NAMALWA (cell line): ENCODE data around the gene COL13A1.

Experiments
- DNase-seq: peaks from one replicate; pipeline ENCODE4 v3.0.0-alpha.2; 2015; ENCODE audit warnings: low spot score

The COL13A1 gene

DNA sequence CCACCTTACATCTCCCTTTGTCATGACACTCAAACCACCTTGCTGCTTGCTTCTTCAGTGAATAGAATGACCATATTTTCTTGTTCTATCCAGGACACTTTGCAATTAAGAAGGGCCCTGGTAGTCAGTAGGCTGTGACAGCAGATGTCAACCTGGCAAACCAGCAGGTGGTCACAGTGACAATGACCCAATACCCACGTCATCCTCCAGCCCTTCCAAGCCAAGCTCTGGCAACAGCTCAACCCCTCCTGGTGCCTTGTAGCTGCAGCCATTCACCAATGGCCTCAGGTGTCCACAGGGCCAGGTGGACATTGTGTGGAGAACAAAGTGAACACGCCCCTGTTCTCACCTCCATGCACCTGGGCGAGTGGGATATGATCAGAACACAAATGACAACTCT lies 163.4 kb downstream of the COL13A1 start:
- no peak for DNase-seq

DNA sequence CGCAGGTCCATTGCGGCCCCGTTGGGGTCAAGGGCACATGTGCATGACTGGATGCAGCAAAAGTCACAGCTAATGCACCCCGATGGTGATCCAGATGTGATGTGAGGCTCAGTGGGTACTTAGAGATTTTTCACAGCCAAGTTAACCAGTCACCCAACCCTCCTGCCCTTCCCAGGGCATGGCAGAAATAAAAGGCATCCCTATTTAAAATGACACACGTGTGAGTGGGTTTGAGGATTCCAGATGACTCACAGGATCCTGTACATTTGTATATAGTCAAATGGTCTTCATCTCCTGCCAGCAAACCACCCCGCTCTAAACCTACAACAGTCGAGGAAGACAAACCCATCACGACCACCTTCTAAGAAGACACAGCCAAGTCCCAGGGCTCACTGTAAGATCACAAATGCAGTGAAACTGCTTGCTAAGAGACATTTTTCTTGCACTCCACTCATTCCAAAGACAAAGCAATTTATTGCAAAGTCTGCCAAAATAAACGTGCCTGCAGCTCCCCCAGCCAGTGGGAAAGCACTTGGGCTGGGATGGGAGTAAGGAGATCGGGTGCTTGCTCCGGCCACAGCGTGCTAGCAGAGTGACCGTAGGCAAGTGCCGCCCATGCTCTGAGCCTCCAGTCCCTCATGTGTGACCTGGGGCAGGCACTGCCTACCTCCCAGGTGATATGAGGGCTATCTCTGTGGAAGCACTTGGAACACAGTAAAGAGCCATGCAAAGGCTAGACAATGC lies 164.4 kb downstream of the COL13A1 start:
- no peak for DNase-seq

DNA sequence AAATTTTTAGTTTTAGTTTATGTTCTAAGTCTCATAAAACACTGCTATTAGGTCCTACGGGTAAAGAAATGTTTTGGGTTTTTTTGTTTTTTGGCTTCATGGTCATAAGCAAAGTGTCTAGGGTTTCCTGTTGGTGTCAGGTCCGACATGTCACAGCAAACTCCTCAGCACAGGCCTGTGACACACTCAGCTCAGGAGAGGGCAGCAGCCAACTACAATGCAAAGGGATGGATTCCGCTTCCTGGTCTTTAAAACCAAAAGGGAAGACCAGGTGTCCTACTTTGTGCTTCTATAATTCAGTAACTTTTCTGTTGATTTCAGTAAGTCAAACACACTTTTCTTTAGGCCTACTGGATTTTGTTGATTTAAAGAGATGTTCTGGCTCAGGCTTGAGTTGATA lies 167.1 kb downstream of the COL13A1 start:
- no peak for DNase-seq

DNA sequence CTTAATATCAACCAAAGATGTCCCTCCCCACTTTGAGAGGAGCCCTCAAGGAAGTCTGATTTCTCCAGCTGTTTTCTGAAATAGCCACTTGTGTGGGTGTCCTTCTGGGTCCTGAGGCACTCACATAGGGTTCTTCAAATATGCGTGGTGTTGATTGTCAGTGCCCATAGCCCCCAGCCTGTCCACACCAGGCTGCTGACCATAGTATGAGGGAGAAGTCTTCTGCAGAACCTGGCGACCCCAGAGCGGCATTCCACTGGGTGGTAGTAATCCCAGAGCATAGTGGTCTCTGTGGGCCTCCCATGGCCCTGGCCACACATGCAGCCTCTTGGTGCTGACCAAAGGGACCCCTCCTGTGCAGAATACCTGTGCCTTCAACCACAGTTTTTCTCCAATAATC lies 168.3 kb downstream of the COL13A1 start:
- no peak for DNase-seq

DNA sequence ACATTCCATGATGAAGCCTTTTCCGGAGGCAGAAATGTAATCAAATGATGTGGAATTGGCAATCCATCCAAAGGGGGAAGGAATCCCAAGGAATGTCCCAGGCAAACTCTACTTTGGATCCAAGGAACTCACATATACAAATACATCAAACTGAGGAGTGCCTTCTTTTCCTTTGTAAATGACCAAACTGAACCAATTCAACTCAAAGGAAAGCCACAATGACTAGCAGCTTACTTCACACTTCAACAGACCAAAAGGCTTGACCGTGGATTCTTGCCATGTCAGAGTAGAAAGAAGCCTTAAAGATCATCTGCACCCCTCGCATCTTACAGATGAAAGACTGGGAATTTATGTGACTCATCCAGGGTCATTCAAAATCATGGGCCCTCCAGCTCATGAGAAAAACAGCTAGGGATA lies 171.3 kb downstream of the COL13A1 start:
- no peak for DNase-seq

DNA sequence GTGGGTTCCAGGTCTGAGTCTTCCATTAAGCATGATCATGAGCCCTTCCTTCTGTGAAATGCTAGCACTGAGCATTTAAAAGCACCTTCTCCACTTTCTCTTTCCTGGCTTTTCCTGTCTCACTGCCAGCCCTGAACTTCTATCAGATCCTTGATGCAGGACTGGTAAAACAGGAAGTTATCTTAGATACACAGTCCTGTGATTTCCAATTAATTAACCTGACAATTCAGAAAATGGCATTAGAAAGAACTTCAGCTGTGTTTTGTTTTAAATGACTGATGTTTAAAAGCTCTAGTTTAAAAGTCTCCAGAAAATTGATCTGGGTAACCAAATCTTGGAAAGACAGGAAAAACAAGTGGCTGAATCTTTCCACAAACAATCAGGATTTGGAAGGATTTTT lies 172.0 kb downstream of the COL13A1 start:
- no peak for DNase-seq

DNA sequence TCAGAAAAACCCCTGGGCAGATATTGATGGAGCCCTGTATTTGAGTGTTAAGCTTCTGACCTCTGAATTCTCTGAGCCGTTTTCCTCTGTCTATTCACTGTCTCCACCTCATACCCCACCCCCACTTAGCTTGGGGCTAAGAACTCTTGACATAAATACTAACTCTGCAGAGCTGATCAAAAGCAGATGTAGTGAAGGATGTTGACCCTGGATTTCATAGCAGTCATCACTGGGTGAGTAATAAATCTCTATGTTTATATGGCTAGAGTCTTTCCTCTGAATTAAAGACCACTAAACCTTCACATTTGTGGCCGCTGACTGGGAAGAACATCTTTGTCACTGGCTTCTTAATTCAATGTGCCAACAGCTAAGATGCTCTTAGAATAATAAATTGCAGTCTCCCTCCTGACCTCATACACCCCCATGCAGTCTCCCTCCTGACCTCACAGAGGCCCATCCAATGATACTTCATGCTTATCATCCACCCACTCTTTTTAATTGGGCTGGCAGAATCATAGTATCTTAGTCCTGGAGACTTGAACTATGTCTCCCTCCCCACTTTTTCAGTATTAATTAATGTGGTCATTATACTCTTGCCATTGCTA lies 172.9 kb downstream of the COL13A1 start:
- DNase-seq, result no peak

DNA sequence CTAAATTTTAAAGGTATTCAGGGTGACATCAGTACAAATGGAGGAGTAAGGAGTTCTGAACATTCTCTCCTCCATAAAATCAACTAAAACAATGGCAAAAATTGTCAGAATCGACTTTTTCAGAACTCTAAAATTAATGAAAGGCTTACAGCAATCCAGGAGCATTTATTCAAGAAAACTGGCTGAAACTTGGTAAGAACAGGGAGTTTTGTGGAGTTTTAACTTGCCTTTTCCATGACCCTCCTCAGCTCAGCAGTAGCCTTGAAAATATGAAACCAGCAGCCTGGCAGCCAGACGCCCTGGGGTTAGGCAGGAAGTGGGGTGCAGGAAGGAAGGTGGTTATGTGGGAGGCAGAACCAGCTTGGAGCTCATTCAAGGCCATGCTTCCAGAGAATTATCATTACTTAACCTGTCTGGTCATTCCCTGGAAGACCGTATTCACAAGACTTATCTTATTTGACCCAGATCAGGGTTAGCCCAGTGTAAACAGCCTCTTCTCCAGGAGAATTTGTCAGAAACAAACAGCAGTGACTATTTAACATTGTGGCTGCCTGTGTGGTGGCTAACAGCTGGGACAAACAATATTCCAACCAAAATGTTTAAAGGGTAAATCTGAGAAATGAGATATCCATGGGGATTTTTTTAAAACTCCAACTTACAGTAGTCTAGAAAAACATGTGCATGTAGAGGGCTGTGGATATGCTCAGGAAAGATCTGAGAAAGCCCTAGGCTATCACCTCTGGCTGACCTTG lies 175.3 kb downstream of the COL13A1 start:
- no peak for DNase-seq

DNA sequence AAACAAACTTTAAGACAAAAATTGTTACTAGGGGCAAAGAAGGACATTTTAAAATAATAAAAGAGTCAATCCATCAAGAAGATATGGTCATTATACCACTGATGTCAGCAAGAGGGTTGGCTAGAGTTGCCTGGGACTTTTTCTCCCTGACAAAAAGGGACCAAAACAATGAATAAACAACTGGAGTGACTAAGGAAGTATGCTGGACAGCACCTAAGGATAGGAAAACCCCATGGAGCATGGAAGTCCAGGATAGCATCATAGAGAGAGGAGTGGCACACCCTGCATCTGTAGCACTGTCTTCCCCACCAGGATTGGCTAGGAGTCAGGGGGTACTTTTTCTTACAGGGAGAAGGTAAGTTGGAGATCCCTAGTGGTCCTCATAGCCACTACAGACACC lies 177.5 kb downstream of the COL13A1 start:
- DNase-seq, result no peak

DNA sequence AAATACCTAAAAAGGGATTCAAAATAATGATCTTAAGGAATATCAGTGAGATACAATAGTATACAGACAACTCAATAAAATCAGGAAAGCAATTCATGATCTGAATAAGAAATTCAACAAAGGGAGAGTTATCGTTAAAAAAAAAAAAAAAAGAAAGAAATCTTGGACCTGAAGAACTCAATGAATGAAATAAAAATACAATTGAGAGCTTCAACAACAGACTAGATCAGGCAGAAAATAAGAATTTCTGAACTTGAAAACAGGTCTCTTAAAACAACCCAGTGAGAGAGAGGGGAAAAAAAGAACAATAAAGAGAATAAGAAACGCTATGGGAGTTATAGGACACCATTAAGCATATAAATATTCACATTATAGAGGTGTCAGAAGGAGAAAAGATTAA lies 179.0 kb downstream of the COL13A1 start:
- DNase-seq, result no peak

DNA sequence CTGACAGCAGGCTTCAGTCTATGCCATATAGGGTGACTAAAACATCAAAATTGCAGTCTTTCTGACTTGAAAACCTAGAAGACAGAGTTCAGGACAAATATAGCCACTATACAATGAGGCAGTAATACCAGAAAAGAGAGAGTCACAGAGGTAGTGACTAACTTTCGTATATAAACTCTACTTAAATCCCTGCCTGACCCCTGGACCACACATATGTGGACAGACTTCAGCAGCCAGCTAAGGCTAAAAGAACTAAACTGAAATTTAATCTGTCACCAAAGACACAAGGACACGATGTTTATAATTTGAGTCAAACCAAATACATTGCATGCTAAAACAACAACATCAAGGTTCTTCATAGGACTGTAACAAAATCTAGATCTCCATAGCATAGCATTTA lies 186.4 kb downstream of the COL13A1 start:
- no peak for DNase-seq

DNA sequence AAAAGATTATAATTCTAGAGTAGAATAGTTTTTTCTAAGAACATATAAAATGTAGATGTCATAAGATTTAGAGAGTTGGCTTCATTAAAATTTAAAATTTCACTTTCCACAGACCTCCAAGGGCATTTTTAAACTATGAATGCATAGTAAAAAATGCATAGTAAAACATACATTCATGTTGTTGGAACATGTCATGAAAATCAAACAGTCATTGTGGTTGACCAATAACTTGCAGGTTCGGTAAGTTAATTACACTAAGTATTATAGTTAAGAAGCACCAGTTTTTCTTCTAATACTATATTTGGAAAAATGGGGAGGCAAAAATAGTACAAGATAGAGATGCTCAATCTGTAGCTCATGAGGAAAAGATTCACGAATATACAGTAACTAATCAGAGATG lies 189.4 kb downstream of the COL13A1 start:
- no peak for DNase-seq

DNA sequence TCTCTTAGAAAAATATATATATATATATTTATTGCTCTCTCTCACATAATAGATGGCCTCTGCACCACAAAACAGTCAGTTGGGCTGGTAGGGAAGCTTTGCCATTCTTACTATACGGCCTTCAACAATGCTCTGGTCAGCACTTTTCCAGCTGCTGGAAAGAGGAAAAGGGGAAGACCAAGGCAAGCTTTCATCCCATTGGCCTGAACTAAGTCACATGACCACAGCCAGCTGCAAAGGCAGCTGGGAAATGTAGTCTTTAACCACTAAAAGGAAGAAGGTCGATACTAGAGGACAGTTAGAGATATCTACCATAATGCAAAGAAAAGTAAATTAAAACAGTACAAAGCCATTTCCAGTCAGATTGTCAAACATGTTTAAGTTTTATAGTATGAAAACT lies 192.6 kb downstream of the COL13A1 start:
- DNase-seq, result peak; percentile 76

DNA sequence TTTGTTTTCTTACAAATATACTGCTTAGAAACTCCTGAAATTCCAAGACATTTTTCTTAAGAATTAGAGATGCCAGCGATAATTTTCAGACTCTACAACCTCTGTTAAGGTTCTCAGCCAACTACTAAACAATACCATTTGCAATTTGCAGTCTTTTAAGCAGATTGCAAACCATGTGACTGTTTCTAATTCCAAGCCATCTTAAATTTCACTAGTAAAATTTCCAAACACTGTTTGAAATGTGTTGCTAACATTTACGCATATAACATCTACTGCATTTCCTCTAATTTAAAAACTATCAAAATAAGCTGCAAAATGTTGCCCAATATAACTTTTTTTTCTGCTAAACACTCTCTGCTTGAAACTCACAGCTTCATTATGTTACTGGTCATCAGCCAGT lies 194.9 kb downstream of the COL13A1 start:
- no peak for DNase-seq

DNA sequence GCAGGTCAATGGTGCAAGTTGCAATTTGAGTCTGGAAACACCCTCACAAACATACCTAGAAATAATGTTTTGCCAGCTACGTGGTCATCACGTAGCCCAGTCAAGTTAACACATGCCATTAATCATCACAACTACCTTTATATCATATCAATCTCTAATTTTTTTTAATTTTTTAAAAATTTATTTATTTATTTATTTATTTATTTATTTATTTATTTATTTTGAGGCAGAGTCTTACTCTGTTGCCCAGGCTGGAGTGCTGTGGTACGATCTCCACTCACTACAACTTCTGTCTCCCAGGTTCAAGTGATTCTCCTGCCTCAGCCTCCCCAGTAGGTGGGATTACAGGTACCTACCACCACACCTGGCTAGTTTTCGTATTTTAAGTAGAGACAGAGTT lies 198.6 kb downstream of the COL13A1 start:
- no peak for DNase-seq

DNA sequence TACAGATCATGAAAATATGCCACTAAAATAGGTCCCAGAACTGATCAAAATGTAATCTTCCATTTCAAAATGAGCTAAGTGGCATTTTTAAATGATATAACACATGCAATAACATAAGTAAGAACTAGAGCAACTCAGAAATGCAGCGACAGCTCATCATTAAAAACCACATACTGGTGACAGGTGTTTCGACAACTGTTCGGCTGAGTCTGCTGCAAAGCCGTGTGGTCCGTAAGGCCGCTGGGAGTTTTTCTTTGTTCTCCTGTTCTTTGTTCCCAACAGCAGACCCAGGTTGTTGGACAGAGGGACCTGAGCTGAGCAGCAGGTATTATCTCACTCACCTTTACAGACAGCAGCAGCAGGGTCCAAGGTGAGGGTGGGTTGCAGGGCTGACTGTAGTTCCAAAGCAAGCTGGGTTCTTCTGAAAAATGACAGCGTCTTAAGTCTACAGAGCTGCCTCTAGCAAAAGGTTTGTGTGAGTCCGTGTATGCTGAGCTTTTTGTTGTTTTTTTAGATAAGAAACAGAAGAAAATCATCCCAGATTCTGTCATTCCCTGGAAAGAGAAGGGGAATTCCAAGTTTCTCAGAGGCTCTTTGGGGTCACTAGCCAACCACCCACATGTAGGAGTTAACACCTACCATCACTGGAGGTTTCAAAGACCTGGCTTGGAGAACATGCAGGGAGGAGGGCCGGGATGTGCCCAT lies 205.6 kb downstream of the COL13A1 start:
- no peak for DNase-seq
